Immature natural killer cell (primary cell): Measurements from ENCODE around the gene VASN. TPM values are rescaled to one million over a fixed set of nuclear protein-coding genes. Genes with fewer than 3 reads are reported as not detected.
A peak's percentile ranks its signal among the peaks of the same experiment; 100 is the strongest.
"Not testable (repeated sequence)": the region's sequence is repeated elsewhere in the genome, so short reads cannot be mapped to it uniquely, and the experiment has no call there.

Experiments used
- DNase-seq, 3 donors: peaks; one replicate each; pipeline ENCODE4 v3.0.0; 2022; ENCODE audit warnings: mixed read lengths in 1 of 3
- H3K27ac Mint-ChIP-seq, 6 donors: one replicate each; pipeline ENCODE4 v1.8.0; 2020; ENCODE audit warnings: mixed read lengths in 6 of 6, mild to moderate bottlenecking in 5 of 6, inconsistent platforms in 4 of 6, moderate library complexity in 3 of 6
- H3K27me3 Mint-ChIP-seq, 3 donors: one replicate each; pipeline ENCODE4 v1.8.0; 2020 to 2021; ENCODE audit warnings: low read depth in 3 of 3, mild to moderate bottlenecking in 3 of 3, mixed read lengths in 3 of 3, moderate library complexity in 3 of 3, inconsistent platforms in 1 of 3
- H3K36me3 Mint-ChIP-seq, 3 donors: one replicate each; pipeline ENCODE4 v1.8.0; 2020; ENCODE audit warnings: mixed read lengths in 3 of 3, inconsistent platforms in 2 of 3, mild to moderate bottlenecking in 2 of 3
- H3K4me1 Mint-ChIP-seq, 2 donors: one replicate each; pipeline ENCODE4 v1.8.0; 2020; ENCODE audit warnings: inconsistent platforms in 2 of 2, mild to moderate bottlenecking in 2 of 2, mixed read lengths in 2 of 2, moderate library complexity in 1 of 2
- H3K4me3 Mint-ChIP-seq, 5 donors: one replicate each; pipeline ENCODE4 v1.8.0; 2020; ENCODE audit warnings: mild to moderate bottlenecking in 5 of 5, mixed read lengths in 5 of 5, inconsistent platforms in 3 of 5, moderate library complexity in 3 of 5
- H3K9me3 Mint-ChIP-seq, 6 donors: one replicate each; pipeline ENCODE4 v1.8.0; 2020; ENCODE audit warnings: mild to moderate bottlenecking in 6 of 6, mixed read lengths in 6 of 6, inconsistent platforms in 4 of 6, moderate library complexity in 3 of 6
- polyA plus RNA-seq, 3 donors: library from polyadenylated mRNA; unstranded; fragments of 300-500 nt; fragmentation: Illumina TruSeq; gene quantifications; one replicate each; pipeline ENCODE4 v1.2.3, GENCODE V29; 2021

VASN gene
- polyA plus RNA-seq, 3 donors from 2014 or later = 0.07 to 0.20 TPM; not detected in 1

GRCh38 chr16:4332083-4332482 is 39.6 kb upstream of the VASN start:
- no peak for DNase-seq
- no peaks in the 10 kb centered on the region for H3K36me3 Mint-ChIP-seq
- no peaks in the 10 kb centered on the region for H3K27me3 Mint-ChIP-seq
- H3K9me3 Mint-ChIP-seq = no peaks in the 10 kb centered on the region
- H3K27ac Mint-ChIP-seq = no peak overlapping the region
- H3K4me1 Mint-ChIP-seq = peaks cover 0 to 4% of the 10 kb centered on the region in 2 donors
- H3K4me3 Mint-ChIP-seq = no peak overlapping the region

GRCh38 chr16:4332623-4333307 is 38.9 kb upstream of the VASN start:
- H3K9me3 Mint-ChIP-seq = no peaks in the 10 kb centered on the region
- peaks cover 0 to 4% of the 10 kb centered on the region in 2 donors for H3K4me1 Mint-ChIP-seq
- no peaks in the 10 kb centered on the region for H3K36me3 Mint-ChIP-seq
- no peak overlapping the region for H3K4me3 Mint-ChIP-seq
- H3K27ac Mint-ChIP-seq = no peak overlapping the region
- no peak for DNase-seq
- no peaks in the 10 kb centered on the region for H3K27me3 Mint-ChIP-seq

DNA sequence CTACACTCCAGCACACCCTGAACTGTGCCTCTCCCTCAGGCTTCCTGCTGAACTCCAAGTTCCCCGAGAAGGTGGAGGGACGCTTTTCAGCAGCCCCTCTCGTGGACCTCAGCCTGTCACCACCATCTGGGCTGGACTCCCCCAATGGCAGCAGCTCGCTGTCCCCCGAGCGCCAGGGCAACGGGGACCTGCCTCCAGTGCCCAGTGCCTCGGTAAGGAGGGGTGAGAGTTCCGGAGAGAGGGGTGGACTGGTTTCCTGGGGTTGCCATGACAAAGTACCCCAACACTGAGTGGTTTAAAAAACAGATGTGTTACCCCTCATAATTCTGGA is 38.4 kb upstream of the VASN start:
- Mint-ChIP-seq H3K36me3 (no peaks in the 10 kb centered on the region), H3K9me3 (no peaks in the 10 kb centered on the region), H3K4me1 (peaks cover 0 to 4% of the 10 kb centered on the region in 2 donors), H3K27me3 (no peaks in the 10 kb centered on the region), H3K27ac (no peak overlapping the region), H3K4me3 (no peak overlapping the region)
- no peak for DNase-seq

GRCh38 chr16:4333714-4334113 is 37.9 kb upstream of the VASN start:
- H3K4me1 Mint-ChIP-seq, H3K4me3 Mint-ChIP-seq, H3K36me3 Mint-ChIP-seq, H3K9me3 Mint-ChIP-seq, H3K27me3 Mint-ChIP-seq, DNase-seq: not testable (repeated sequence)
- H3K27ac Mint-ChIP-seq = peak overlapping the region in 1 of 6 donors; percentile 56

DNA sequence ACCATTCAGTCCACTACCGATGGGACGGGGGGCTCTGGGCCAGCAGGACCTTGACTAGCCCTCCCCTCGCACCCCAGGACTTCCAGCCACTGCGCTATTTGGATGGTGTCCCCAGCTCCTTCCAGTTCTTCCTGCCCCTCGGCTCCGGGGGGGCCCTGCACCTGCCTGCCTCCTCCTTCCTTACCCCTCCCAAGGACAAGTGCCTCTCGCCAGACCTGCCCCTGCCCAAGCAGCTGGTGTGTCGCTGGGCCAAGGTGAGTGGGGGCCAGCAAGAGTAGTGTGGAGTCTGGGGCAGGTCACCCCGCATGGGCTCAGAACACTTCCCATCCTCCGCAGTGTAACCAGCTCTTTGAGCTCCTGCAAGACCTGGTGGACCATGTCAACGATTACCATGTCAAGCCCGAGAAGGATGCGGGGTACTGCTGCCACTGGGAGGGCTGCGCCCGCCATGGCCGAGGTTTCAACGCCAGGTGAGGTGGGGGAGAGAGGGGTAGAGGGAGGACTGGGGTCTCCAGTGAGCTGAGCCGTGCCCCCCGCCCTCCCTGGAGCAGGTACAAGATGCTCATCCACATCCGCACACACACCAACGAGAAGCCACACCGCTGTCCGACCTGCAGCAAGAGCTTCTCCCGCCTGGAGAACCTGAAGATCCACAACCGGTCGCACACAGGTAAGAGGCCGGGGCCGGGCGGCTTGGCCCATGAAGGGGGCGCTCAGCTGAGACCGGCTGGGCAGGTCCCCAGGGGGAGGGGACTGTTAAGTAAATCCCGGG is 36.7 kb upstream of the VASN start:
- Mint-ChIP-seq H3K27ac (no peak overlapping the region), H3K4me1 (no peaks in the 10 kb centered on the region), H3K9me3 (no peaks in the 10 kb centered on the region), H3K4me3 (no peak overlapping the region), H3K36me3 (no peaks in the 10 kb centered on the region), H3K27me3 (peaks cover 0 to 2% (median 0%) of the 10 kb centered on the region in 3 donors)
- no peak for DNase-seq

- Mint-ChIP-seq H3K4me3 (no peak overlapping the region), H3K9me3 (no peaks in the 10 kb centered on the region), H3K27me3 (peaks cover 0 to 2% (median 0%) of the 10 kb centered on the region in 3 donors), H3K4me1 (no peaks in the 10 kb centered on the region), H3K36me3 (no peaks in the 10 kb centered on the region), H3K27ac (no peak overlapping the region)
- no peak for DNase-seq
Observed at GRCh38 chr16:4336701-4337539, 34.7 kb upstream of the VASN start.

DNA sequence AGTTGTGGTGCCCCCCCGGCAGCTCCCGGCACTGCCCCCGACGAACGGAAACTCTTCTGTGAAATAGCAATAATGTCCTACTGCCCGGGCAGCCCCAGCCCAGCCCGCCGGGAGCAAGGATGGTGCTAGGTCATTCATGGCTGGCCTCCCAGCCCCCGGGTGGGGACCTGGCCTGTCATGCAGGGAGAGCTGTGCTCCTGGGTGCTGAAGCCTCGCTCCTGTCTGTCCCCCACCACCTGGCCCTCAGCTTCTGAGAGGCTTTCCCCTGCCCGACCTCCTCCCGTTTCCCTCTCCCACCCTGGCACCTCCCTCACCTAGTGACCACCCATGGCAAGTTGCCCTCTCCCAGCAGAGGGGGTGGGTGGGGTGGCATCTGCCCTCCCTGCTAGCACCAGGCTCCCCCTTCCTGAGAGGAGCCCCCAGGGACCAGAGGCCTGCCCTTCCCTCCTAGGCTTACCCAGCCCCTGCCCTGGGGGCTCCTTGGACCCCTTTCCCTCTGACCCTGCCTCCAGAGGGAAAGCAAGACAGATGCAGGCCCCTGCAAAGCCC is 34.0 kb upstream of the VASN start:
- Mint-ChIP-seq H3K4me1 (no peaks in the 10 kb centered on the region), H3K36me3 (no peaks in the 10 kb centered on the region), H3K27me3 (peaks cover 0 to 2% (median 0%) of the 10 kb centered on the region in 3 donors), H3K9me3 (no peaks in the 10 kb centered on the region), H3K27ac (no peak overlapping the region), H3K4me3 (no peak overlapping the region)
- DNase-seq = no peak

DNA sequence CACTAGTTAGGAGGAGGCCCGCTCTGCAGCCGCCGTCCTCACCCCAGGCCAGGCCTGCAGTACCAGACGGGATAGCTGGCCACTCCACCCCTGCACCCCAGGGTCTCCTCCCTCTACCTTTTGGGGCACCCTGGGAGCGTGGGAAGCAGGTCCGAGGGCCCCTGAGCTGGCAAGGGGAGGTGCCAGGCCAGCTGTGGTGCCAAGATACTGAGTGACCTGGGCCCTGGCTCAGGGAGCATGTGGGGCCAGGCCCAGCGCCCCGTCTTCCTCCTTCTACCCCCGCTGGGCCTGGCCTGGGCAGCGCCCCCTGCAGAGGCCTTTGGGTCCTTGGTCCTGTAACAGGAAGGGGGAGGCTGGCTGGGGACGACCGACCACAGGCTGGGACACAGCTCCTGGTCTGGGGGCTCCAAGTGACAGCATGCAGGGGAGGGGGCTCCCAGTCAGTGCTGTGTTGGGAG is 33.5 kb upstream of the VASN start:
- no peak for DNase-seq
- H3K27me3 Mint-ChIP-seq = peaks cover 0 to 2% (median 0%) of the 10 kb centered on the region in 3 donors
- no peaks in the 10 kb centered on the region for H3K4me1 Mint-ChIP-seq
- H3K36me3 Mint-ChIP-seq = no peaks in the 10 kb centered on the region
- no peaks in the 10 kb centered on the region for H3K9me3 Mint-ChIP-seq
- no peak overlapping the region for H3K27ac Mint-ChIP-seq
- no peak overlapping the region for H3K4me3 Mint-ChIP-seq

GRCh38 chr16:4338712-4339299 is 32.8 kb upstream of the VASN start:
- Mint-ChIP-seq H3K36me3 (no peaks in the 10 kb centered on the region), H3K27me3 (peaks cover 0 to 2% (median 0%) of the 10 kb centered on the region in 3 donors), H3K27ac (no peak overlapping the region), H3K4me1 (peaks cover 2 to 5% of the 10 kb centered on the region in 2 donors), H3K4me3 (no peak overlapping the region), H3K9me3 (no peaks in the 10 kb centered on the region)
- no peak for DNase-seq

- Mint-ChIP-seq H3K27ac (no peak overlapping the region), H3K36me3 (no peaks in the 10 kb centered on the region), H3K27me3 (peaks cover 0 to 2% (median 0%) of the 10 kb centered on the region in 3 donors), H3K9me3 (no peaks in the 10 kb centered on the region), H3K4me3 (no peak overlapping the region), H3K4me1 (peaks cover 2 to 6% of the 10 kb centered on the region in 2 donors)
- DNase-seq = no peak
Observed at GRCh38 chr16:4339455-4339854, 32.2 kb upstream of the VASN start.

GRCh38 chr16:4339909-4340308 is 31.7 kb upstream of the VASN start:
- H3K9me3 Mint-ChIP-seq = no peaks in the 10 kb centered on the region

DNA sequence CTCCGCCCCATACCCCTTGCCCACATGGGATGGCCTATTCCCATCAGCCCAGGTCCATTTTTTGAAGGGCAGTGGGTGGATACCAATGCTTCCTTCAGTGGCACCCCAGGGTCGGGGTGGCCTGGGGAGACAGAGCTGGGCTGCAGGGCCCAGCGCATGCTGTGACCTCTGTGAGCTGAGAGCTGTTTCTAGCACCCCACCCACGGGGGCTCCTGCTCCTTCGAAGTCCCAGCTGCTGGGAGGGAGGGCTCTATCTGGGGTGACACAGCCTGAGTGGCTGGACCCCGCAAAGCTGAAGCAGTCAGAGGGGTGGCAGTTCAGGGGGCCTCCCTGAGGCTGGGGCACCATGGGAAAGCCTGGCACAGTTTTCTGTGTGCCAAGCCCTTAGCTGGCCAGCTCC is 31.2 kb upstream of the VASN start:
- H3K4me1 Mint-ChIP-seq = peaks cover 9 to 14% of the 10 kb centered on the region in 2 donors
- no peak overlapping the region for H3K4me3 Mint-ChIP-seq
- no peaks in the 10 kb centered on the region for H3K36me3 Mint-ChIP-seq
- no peaks in the 10 kb centered on the region for H3K9me3 Mint-ChIP-seq
- peaks cover 0 to 2% (median 0%) of the 10 kb centered on the region in 3 donors for H3K27me3 Mint-ChIP-seq
- DNase-seq = no peak
- H3K27ac Mint-ChIP-seq = no peak overlapping the region

More at GRCh38 chr16:4339909-4340308, 31.7 kb upstream of the VASN start:
- Mint-ChIP-seq H3K4me3 (no peak overlapping the region), H3K4me1 (peaks cover 4 to 9% of the 10 kb centered on the region in 2 donors), H3K27me3 (peaks cover 0 to 2% (median 0%) of the 10 kb centered on the region in 3 donors), H3K36me3 (no peaks in the 10 kb centered on the region), H3K27ac (no peak overlapping the region)
- DNase-seq = no peak

GRCh38 chr16:4341250-4341649 is 30.4 kb upstream of the VASN start:
- Mint-ChIP-seq H3K27me3 (peaks cover 0 to 2% (median 0%) of the 10 kb centered on the region in 3 donors), H3K9me3 (no peaks in the 10 kb centered on the region), H3K4me1 (peaks cover 15% of the 10 kb centered on the region in 2 donors), H3K36me3 (no peaks in the 10 kb centered on the region), H3K4me3 (no peak overlapping the region), H3K27ac (no peak overlapping the region)
- no peak for DNase-seq
